Keratinocyte (primary cell): ENCODE data around the gene TECPR1. TPM values are rescaled to one million over a fixed set of nuclear protein-coding genes. Genes with fewer than 3 reads are reported as not detected.

Experiments
- DNase-seq: peaks from one replicate; pipeline ENCODE4 v3.0.0-alpha.2; 2011; ENCODE audit warnings: low read depth, missing footprints, low spot score
- FAIRE-seq: peaks from 2 replicates; lab custom pipeline; 2011; peaks lifted over from hg19 to GRCh38; lab: Jason Lieb, UNC
- H2AFZ ChIP-seq: 2 replicates; pipeline ENCODE4 v1.6.0; 2012; ENCODE audit warnings: low read length, control low read depth, inconsistent platforms; ENCODE audit not compliant: control insufficient read depth
- H3K27ac ChIP-seq: 2 replicates; pipeline ENCODE4 v1.5.1; 2011; ENCODE audit warnings: low read length; ENCODE audit not compliant: control insufficient read depth, insufficient read depth
- H3K27me3 ChIP-seq: 3 replicates; pipeline ENCODE4 v1.6.0; 2011; ENCODE audit warnings: low read length; ENCODE audit not compliant: control insufficient read depth, insufficient read depth; ENCODE audit errors: extremely low read depth
- H3K36me3 ChIP-seq, 2 experiments: 2 replicates in 1 of 2; 3 replicates in 1 of 2; pipeline ENCODE4 v1.5.1; 2011; ENCODE audit warnings: low read length in 2 of 2, mild to moderate bottlenecking in 1 of 2; ENCODE audit not compliant: control insufficient read depth in 2 of 2, insufficient read depth in 2 of 2; ENCODE audit errors: extremely low read depth in 1 of 2
- H3K4me1 ChIP-seq: 3 replicates; pipeline ENCODE4 v1.5.1; 2011; ENCODE audit warnings: low read length; ENCODE audit not compliant: control insufficient read depth, insufficient read depth; ENCODE audit errors: extremely low read depth
- H3K4me2 ChIP-seq: 3 replicates; pipeline ENCODE4 v1.6.0; 2011; ENCODE audit warnings: low read depth, low read length; ENCODE audit not compliant: control insufficient read depth, insufficient read depth; ENCODE audit errors: extremely low read depth
- H3K4me3 ChIP-seq, 3 experiments: fragments of 200-600 bp in 1 of 3; sonication (generic) in 1 of 3; 2 replicates in 2 of 3; 3 replicates in 1 of 3; pipeline ENCODE4 v1.5.1; 2011 to 2016; ENCODE audit warnings: low read length in 3 of 3, mild to moderate bottlenecking in 3 of 3, control low read depth in 2 of 3, inconsistent platforms in 1 of 3, low read depth in 1 of 3, mixed read lengths in 1 of 3, mixed run types in 1 of 3, moderate library complexity in 1 of 3; ENCODE audit not compliant: control insufficient read depth in 2 of 3, insufficient read depth in 2 of 3; ENCODE audit errors: extremely low read depth in 1 of 3
- H3K79me2 ChIP-seq: 2 replicates; pipeline ENCODE4 v1.6.0; 2012; ENCODE audit warnings: low read length; ENCODE audit not compliant: control insufficient read depth, insufficient read depth
- H3K9ac ChIP-seq: 3 replicates; pipeline ENCODE4 v1.6.0; 2011; ENCODE audit warnings: low read length; ENCODE audit not compliant: control insufficient read depth, insufficient read depth; ENCODE audit errors: extremely low read depth
- H3K9me1 ChIP-seq: 3 replicates; pipeline ENCODE4 v1.6.0; 2011; ENCODE audit warnings: low read length; ENCODE audit not compliant: control insufficient read depth, insufficient read depth; ENCODE audit errors: extremely low read depth
- H3K9me3 ChIP-seq: 2 replicates; pipeline ENCODE4 v1.5.1; 2012; ENCODE audit warnings: low read depth, low read length; ENCODE audit not compliant: control insufficient read depth
- H4K20me1 ChIP-seq: 3 replicates; pipeline ENCODE4 v1.6.0; 2011; ENCODE audit warnings: low read length; ENCODE audit not compliant: control insufficient read depth, insufficient read depth; ENCODE audit errors: extremely low read depth
- EZH2 ChIP-seq: IDR thresholded peaks from one replicate; pipeline ENCODE4 v1.6.1; 2012; ENCODE audit warnings: inconsistent platforms, mild to moderate bottlenecking, low read length, moderate library complexity
- dilution Hi-C: fragments of 300-500 bp; cut with MboI; formaldehyde crosslinking; loops from one replicate; pipeline ENCODE4 v1.7.0; 2020; ENCODE audit warnings: low sequenced_read_pairs; ENCODE audit not compliant: extremely low pct_ligation_motif_present
- polyA plus RNA-seq, 5 experiments: library from polyadenylated mRNA; depleted of rRNA in 3 of 5; stranded (reverse) in 3 of 5; stranded (forward) in 1 of 5; unstranded in 1 of 5; fragments of >200 nt; gene quantifications; 1 replicate in 1 of 5; 2 replicates in 3 of 5; 3 replicates in 1 of 5; pipeline versions ENCODE4 v1.2.1 to v1.2.3, GENCODE V29; 2011 to 2012; ENCODE audit warnings: missing spikeins in 2 of 5, low read depth in 1 of 5, low replicate concordance in 1 of 5
- TF ChIP-seq, protein P1 (sequence below), 3 experiments: IDR thresholded peaks in 1 of 3; conservative IDR thresholded peaks in 1 of 3; optimal IDR thresholded peaks in 1 of 3; 2 replicates in 2 of 3; 3 replicates in 1 of 3; pipeline versions ENCODE3 to v1.5.1; 2011; ENCODE audit warnings: low read length in 3 of 3, mild to moderate bottlenecking in 3 of 3, moderate library complexity in 2 of 3, control low read depth in 1 of 3, inconsistent platforms in 1 of 3; ENCODE audit not compliant: insufficient read depth in 2 of 3; ENCODE audit errors: extremely low read depth in 1 of 3

Gene TECPR1
- polyA plus RNA-seq, 1 donor (not counting 4 experiments of a cell fraction or from before 2014, with no cell fraction given), result 2.4 TPM

DNA sequence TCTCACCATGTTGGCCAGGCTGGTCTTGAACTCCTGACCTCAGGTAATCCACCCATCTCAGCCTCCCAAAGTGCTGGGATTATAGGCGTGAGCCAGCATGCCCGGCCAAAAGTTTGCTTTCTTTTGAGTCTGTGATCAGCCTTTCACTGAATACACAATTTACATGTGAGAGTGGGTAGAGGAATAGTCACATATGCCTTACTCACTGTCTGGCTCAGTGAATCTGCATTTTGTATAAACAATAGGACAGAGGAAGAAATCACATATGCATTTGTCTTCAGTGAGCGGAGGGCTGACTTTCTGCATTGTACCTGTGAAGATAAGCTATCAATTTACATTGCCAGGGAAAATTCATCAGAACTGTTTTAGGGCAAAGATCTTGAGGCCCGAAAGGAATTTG is 2.5 kb upstream of the TECPR1 start:
- dilution Hi-C loops, result no loop called here
- DNase-seq (no peak), FAIRE-seq (no peak)
- Histone ChIP-seq H3K4me2 (no peak overlapping the region), H3K4me3 (no peak overlapping the region), H3K79me2 (peaks cover 17% of the 10 kb centered on the region), H3K27ac (no peak overlapping the region), H3K4me1 (peaks cover 6% of the 10 kb centered on the region), H3K27me3 (no peaks in the 10 kb centered on the region), H2AFZ (no peak overlapping the region), H4K20me1 (no peaks in the 10 kb centered on the region), H3K9me1 (no peaks in the 10 kb centered on the region), H3K36me3 (peaks cover 0 to 7% of the 10 kb centered on the region in 2 experiments), H3K9ac (no peak overlapping the region), H3K9me3 (no peaks in the 10 kb centered on the region)
- TF ChIP-seq EZH2, result no peak
- TF ChIP-seq, protein P1, sequence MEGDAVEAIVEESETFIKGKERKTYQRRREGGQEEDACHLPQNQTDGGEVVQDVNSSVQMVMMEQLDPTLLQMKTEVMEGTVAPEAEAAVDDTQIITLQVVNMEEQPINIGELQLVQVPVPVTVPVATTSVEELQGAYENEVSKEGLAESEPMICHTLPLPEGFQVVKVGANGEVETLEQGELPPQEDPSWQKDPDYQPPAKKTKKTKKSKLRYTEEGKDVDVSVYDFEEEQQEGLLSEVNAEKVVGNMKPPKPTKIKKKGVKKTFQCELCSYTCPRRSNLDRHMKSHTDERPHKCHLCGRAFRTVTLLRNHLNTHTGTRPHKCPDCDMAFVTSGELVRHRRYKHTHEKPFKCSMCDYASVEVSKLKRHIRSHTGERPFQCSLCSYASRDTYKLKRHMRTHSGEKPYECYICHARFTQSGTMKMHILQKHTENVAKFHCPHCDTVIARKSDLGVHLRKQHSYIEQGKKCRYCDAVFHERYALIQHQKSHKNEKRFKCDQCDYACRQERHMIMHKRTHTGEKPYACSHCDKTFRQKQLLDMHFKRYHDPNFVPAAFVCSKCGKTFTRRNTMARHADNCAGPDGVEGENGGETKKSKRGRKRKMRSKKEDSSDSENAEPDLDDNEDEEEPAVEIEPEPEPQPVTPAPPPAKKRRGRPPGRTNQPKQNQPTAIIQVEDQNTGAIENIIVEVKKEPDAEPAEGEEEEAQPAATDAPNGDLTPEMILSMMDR (optimal IDR thresholded peaks at IDR 0.05 in 1 of 3, IDR thresholded peaks at IDR 0.05 in 1 of 3, conservative IDR thresholded peaks at IDR 0.05 in 1 of 3; ENCODE audit: extremely low read depth in 1 of 3, insufficient read depth in 2 of 3, low read length in 3 of 3), result no peak

DNA sequence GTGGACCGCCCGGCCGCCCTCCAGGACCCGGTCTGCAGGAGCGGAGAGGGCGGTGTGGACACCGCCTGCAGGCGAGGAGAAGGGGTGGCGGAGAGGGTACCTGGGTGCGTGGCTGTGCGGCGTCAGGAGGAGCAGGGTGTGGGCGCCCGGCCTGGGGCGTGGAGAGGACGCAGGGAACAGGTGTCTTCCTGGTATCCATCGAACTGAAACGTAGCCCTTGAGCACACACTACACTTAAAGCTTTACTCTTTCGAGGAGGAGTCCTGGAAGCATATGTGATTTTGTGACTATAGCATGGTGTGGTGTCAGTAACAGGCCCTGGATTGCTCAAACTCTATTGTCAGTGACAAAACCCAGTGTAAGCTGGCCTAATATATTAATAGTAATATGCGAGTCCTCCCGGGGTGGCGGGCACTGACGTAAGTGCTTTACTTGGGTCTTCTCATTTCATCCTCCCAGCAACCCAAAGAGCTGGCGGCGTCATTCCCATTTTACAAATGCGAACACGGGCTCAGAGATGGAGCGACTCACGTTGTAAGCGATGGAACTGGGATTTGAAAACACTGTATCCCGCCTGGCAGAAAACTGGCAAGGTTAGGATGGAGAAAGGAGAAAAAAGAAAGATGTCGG is 508 bp upstream of the TECPR1 start:
- Histone ChIP-seq H3K79me2 (peaks cover 17% of the 10 kb centered on the region), H3K4me2 (peak overlapping the region; percentile 81), H3K4me1 (peaks cover 8% of the 10 kb centered on the region), H3K9me1 (no peaks in the 10 kb centered on the region), H3K27me3 (no peaks in the 10 kb centered on the region), H2AFZ (peak overlapping the region; percentile 94), H3K27ac (peak overlapping the region; percentile 46), H3K9ac (peak overlapping the region; percentile 80), H3K36me3 (peaks cover 0 to 5% of the 10 kb centered on the region in 2 experiments), H3K9me3 (no peaks in the 10 kb centered on the region), H4K20me1 (no peaks in the 10 kb centered on the region), H3K4me3 (peak overlapping the region; percentile 79 to 96 (median 88))
- dilution Hi-C loops, result no loop called here
- FAIRE-seq (no peak), DNase-seq (no peak)
- TF ChIP-seq, protein P1 (optimal IDR thresholded peaks at IDR 0.05 in 1 of 3, IDR thresholded peaks at IDR 0.05 in 1 of 3, conservative IDR thresholded peaks at IDR 0.05 in 1 of 3; ENCODE audit: extremely low read depth in 1 of 3, insufficient read depth in 2 of 3, low read length in 3 of 3), result peak in 1 of 3 experiments; percentile 21
- TF ChIP-seq EZH2, result no peak
